OCI-LY7 (cell line): ENCODE data around the gene RAD23A. TPM values are rescaled to one million over a fixed set of nuclear protein-coding genes. Genes with fewer than 3 reads are reported as not detected.
A peak's percentile ranks its signal among the peaks of the same experiment; 100 is the strongest.

ENCODE experiments used
- BruUV-seq: library from RNA; stranded (reverse); fragments of 400-500 nt; replicated peaks from 2 replicates; lab custom pipeline; 2021; lab: Mats Ljungman, UMichigan
- CTCF ChIA-PET: fragments of 300-600 bp; sonication (Branson Sonifier 250); formaldehyde crosslinking; loops from one replicate; lab custom pipeline; 2022; ENCODE audit warnings: antibody characterized with exemption; ENCODE audit not compliant: unreplicated experiment; lab: Charles Lee
- POLR2A ChIA-PET: fragments of 300-600 bp; sonication (Branson Sonifier 250); formaldehyde crosslinking; loops from one replicate; lab custom pipeline; 2022; ENCODE audit warnings: antibody characterized with exemption; lab: Charles Lee
- DNase-seq: peaks from one replicate; pipeline ENCODE4 v3.0.0-alpha.2; 2015; ENCODE audit warnings: low spot score
- H2AFZ ChIP-seq: fragments of 200-600 bp; sonication (generic), shearing (Covaris generic); 2 replicates; pipeline ENCODE4 v1.6.1; 2014; ENCODE audit warnings: mild to moderate bottlenecking, antibody characterized with exemption, low read length, moderate library complexity
- H3K27ac ChIP-seq: fragments of 200-600 bp; sonication (generic); 2 replicates; pipeline ENCODE4 v1.5.1; 2014; ENCODE audit warnings: mixed run types, low read depth, mild to moderate bottlenecking, moderate library complexity, low read length, inconsistent platforms; ENCODE audit not compliant: poor library complexity, severe bottlenecking
- H3K36me3 ChIP-seq: fragments of 200-600 bp; sonication (generic); 2 replicates; pipeline ENCODE4 v1.6.1; 2014; ENCODE audit warnings: mild to moderate bottlenecking, antibody characterized with exemption, low read length, moderate library complexity, mixed read lengths; ENCODE audit not compliant: insufficient read depth
- H3K4me1 ChIP-seq: fragments of 200-600 bp; sonication (generic); 2 replicates; pipeline ENCODE4 v1.5.1; 2014; ENCODE audit warnings: mild to moderate bottlenecking, low read length; ENCODE audit not compliant: insufficient read depth, poor library complexity, severe bottlenecking
- H3K4me2 ChIP-seq: fragments of 200-600 bp; sonication (generic); 2 replicates; pipeline ENCODE4 v1.6.1; 2014; ENCODE audit warnings: mild to moderate bottlenecking, low read length
- H3K4me3 ChIP-seq: fragments of 200-600 bp; sonication (generic); 2 replicates; pipeline ENCODE4 v1.5.1; 2014; ENCODE audit warnings: mild to moderate bottlenecking, low read depth, low read length; ENCODE audit not compliant: poor library complexity, severe bottlenecking
- H3K79me2 ChIP-seq: fragments of 200-600 bp; sonication (generic); 2 replicates; pipeline ENCODE4 v1.6.1; 2016; ENCODE audit warnings: low read depth, mild to moderate bottlenecking, low read length, moderate library complexity, mixed read lengths; ENCODE audit not compliant: insufficient read depth
- H3K9me2 ChIP-seq: fragments of 200-600 bp; sonication (generic); 2 replicates; pipeline ENCODE4 v1.6.1; 2016; ENCODE audit warnings: mild to moderate bottlenecking, low read length, mixed read lengths; ENCODE audit not compliant: insufficient read depth
- H3K9me3 ChIP-seq: fragments of 200-600 bp; sonication (generic); 2 replicates; pipeline ENCODE4 v1.6.1; 2014; ENCODE audit warnings: mild to moderate bottlenecking, mixed run types, low read length, mixed read lengths
- H4K20me1 ChIP-seq: fragments of 200-600 bp; sonication (generic); 2 replicates; pipeline ENCODE4 v1.6.1; 2014; ENCODE audit warnings: mild to moderate bottlenecking, antibody characterized with exemption, low read length, moderate library complexity, mixed read lengths; ENCODE audit not compliant: insufficient read depth
- CTCF ChIP-seq: fragments of 200-600 bp; sonication (generic); conservative IDR thresholded peaks from 2 replicates; pipeline ENCODE4 v1.5.1; 2014; ENCODE audit warnings: mild to moderate bottlenecking, antibody characterized with exemption, low read length, moderate library complexity, mixed read lengths
- EZH2phosphoT487 ChIP-seq: fragments of 200-600 bp; sonication (generic); IDR thresholded peaks from 2 replicates; pipeline ENCODE4 v1.6.1; 2018; ENCODE audit warnings: low read depth, borderline replicate concordance, mild to moderate bottlenecking, mixed run types, antibody characterized with exemption, low read length, moderate library complexity, mixed read lengths
- intact Hi-C: fragments of 100-400 bp; cut with micrococcal nuclease; formaldehyde crosslinking; loops from one replicate; pipeline ENCODE4 v1.10.0; 2022; ENCODE audit not compliant: unreplicated experiment
- total RNA-seq, 2 experiments: library from RNA; depleted of rRNA in 1 of 2; stranded (reverse); fragments of >200 nt in 1 of 2; shearing (Covaris generic) in 1 of 2; gene quantifications; 2 replicates each; pipeline ENCODE4 v1.2.3, GENCODE V29; 2014 to 2022

RAD23A gene
- total RNA-seq, 2 experiments from 2014 or later: 171 to 237 TPM

- no peaks in the 10 kb centered on the region for H4K20me1 ChIP-seq
- no TSS peak for BruUV-seq
- peaks cover 33% of the 10 kb centered on the region; the same call in 1 of the 2 replicates for H3K79me2 ChIP-seq
- H3K9me3 ChIP-seq: no peaks in the 10 kb centered on the region
- ChIA-PET POLR2A (no interaction called here), CTCF (no interaction called here)
- intact Hi-C loops: loop anchor here (5.0 kb wide), 1 partner anchor 67 kb away; the partner anchor contains the start of gene GCDH
- DNase-seq: no peak
- no peak for TF ChIP-seq EZH2phosphoT487
- TF ChIP-seq CTCF: no peak
- peaks cover 24% of the 10 kb centered on the region for H3K4me1 ChIP-seq
- H3K4me3 ChIP-seq: no peak overlapping the region
- peaks cover 9% of the 10 kb centered on the region; the same call in 1 of the 2 replicates for H3K36me3 ChIP-seq
- no peaks in the 10 kb centered on the region for H3K9me2 ChIP-seq
- H3K4me2 ChIP-seq: no peak overlapping the region
- H3K27ac ChIP-seq: no peak overlapping the region
- H2AFZ ChIP-seq: no peak overlapping the region
Measured at GRCh38 chr19:12959481-12959880, 13.8 kb downstream of the RAD23A start.

- Histone ChIP-seq H3K4me3 (peak overlapping the region; percentile 65), H3K4me1 (peaks cover 6% of the 10 kb centered on the region), H3K79me2 (no peaks in the 10 kb centered on the region), H3K27ac (peak overlapping the region; percentile 54), H3K9me3 (no peaks in the 10 kb centered on the region), H4K20me1 (no peaks in the 10 kb centered on the region), H2AFZ (peak overlapping the region; percentile 94), H3K4me2 (peak overlapping the region; percentile 74), H3K9me2 (no peaks in the 10 kb centered on the region), H3K36me3 (no peaks in the 10 kb centered on the region)
- ChIA-PET CTCF (interaction anchor here (0.5 to 1.9 kb wide), 13 partner anchors 11 to 221 kb away, joined by 3 to 13 read pairs (median 5); partner anchors contain the start of genes FARSA and GCDH), POLR2A (interaction anchor here (0.6 to 1.0 kb wide), 4 partner anchors 10 to 75 kb away, joined by 3 to 4 read pairs (median 4); partner anchors contain the start of gene GCDH)
- no TSS peak for BruUV-seq
- TF ChIP-seq CTCF (peak; percentile 95), EZH2phosphoT487 (no peak)
- intact Hi-C loops: loop anchor here (1.0 kb wide), 1 partner anchor 80 kb away; no protein-coding TSS in a partner anchor
- DNase-seq: peak; percentile 85
Measured at GRCh38 chr19:12965017-12965811, 19.6 kb downstream of the RAD23A start.
